ENCODE measurements around the gene TNFRSF12A.

- TF ChIP-seq GATA3 (IDR thresholded peaks at IDR 0.05; ENCODE audit: low read depth, low read length) (no peak), GATA2 (IDR thresholded peaks at IDR 0.05; ENCODE audit: low read depth, low read length) (no peak)
Observed at GRCh38 chr16:2980227-2981176, 39.7 kb upstream of the TNFRSF12A start, which contains the start of gene PKMYT1.

All from SH-SY5Y (cell line).